ENCODE results near the gene MDM2.

GRCh38 chr12:68761442-68761812 is 46.5 kb upstream of the MDM2 start:
- TF ChIP-seq, protein P1, sequence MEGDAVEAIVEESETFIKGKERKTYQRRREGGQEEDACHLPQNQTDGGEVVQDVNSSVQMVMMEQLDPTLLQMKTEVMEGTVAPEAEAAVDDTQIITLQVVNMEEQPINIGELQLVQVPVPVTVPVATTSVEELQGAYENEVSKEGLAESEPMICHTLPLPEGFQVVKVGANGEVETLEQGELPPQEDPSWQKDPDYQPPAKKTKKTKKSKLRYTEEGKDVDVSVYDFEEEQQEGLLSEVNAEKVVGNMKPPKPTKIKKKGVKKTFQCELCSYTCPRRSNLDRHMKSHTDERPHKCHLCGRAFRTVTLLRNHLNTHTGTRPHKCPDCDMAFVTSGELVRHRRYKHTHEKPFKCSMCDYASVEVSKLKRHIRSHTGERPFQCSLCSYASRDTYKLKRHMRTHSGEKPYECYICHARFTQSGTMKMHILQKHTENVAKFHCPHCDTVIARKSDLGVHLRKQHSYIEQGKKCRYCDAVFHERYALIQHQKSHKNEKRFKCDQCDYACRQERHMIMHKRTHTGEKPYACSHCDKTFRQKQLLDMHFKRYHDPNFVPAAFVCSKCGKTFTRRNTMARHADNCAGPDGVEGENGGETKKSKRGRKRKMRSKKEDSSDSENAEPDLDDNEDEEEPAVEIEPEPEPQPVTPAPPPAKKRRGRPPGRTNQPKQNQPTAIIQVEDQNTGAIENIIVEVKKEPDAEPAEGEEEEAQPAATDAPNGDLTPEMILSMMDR (IDR thresholded peaks at IDR 0.05): no peak
- no peak for TF ChIP-seq POLR2A (IDR thresholded peaks at IDR 0.05)

Data from heart left ventricle (tissue), 13 donors.